Esophagus muscularis mucosa (tissue), 4 donors: ENCODE measurements around the gene CRHR1. TPM values are rescaled to one million over a fixed set of nuclear protein-coding genes. Genes with fewer than 3 reads are reported as not detected.

Experiments
- DNase-seq: peaks from one replicate; pipeline ENCODE4 v3.0.0-alpha.2; 2017; ENCODE audit errors: extremely low spot score
- H3K27ac ChIP-seq, 4 donors: fragments of 200-600 bp; sonication (generic); replicated peaks in 1 of 4; 1 replicate in 3 of 4; 2 replicates in 1 of 4; pipeline ENCODE4 v1.5.1; 2016 to 2019; ENCODE audit warnings: mild to moderate bottlenecking in 1 of 4
- H3K27me3 ChIP-seq, 4 donors: fragments of 200-600 bp; sonication (generic); one replicate each; pipeline versions ENCODE4 v1.5.1 to v1.6.0; 2016 to 2019
- H3K36me3 ChIP-seq, 4 donors: fragments of 200-600 bp; sonication (generic); one replicate each; pipeline ENCODE4 v1.5.1; 2016 to 2019
- H3K4me1 ChIP-seq, 4 donors: fragments of 200-600 bp; sonication (generic); one replicate each; pipeline ENCODE4 v1.5.1; 2016 to 2019
- H3K4me3 ChIP-seq, 4 donors: fragments of 200-600 bp; sonication (generic); 1 replicate in 2 of 4; 2 replicates in 2 of 4; pipeline ENCODE4 v1.5.1; 2016 to 2019; ENCODE audit warnings: mild to moderate bottlenecking in 4 of 4, moderate library complexity in 1 of 4
- H3K9me3 ChIP-seq, 4 donors: fragments of 200-600 bp; sonication (generic); 1 replicate in 3 of 4; 2 replicates in 1 of 4; pipeline ENCODE4 v1.5.1; 2016 to 2019
- EP300 ChIP-seq: sonication (generic); formaldehyde crosslinking; IDR thresholded peaks from one replicate; pipeline ENCODE4 v1.6.1; 2017; ENCODE audit warnings: antibody characterized with exemption
- POLR2A ChIP-seq: fragments of 450-650 bp; IDR thresholded peaks from one replicate; pipeline ENCODE4 v1.6.1; 2017; ENCODE audit warnings: antibody characterized with exemption, moderate library complexity, mild to moderate bottlenecking, low read depth
- POLR2AphosphoS5 ChIP-seq, 2 donors: sonication (generic); formaldehyde crosslinking; IDR thresholded peaks; one replicate each; pipeline ENCODE4 v1.6.1; 2017; ENCODE audit warnings: antibody characterized with exemption in 2 of 2
- WGBS: methylation state at CpG from one replicate; pipeline ENCODE4 v1.1.5; 2018; 5-methylcytosine and 5-hydroxymethylcytosine counted together
- intact Hi-C: fragments of 100-400 bp; cut with DNase I; formaldehyde crosslinking; loops from one replicate; pipeline ENCODE4 v1.15.1; 2023
- total RNA-seq, 4 donors: library from RNA; depleted of rRNA; stranded (reverse); fragments of >200 nt; gene quantifications; one replicate each; pipeline versions ENCODE4 v1.1.0 to v1.2.1, GENCODE V29; 2016
- TF ChIP-seq, protein P1 (sequence below), 3 experiments: fragments of 200-600 bp in 2 of 3; fragments of 450-650 bp in 1 of 3; sonication (generic) in 2 of 3; IDR thresholded peaks; one replicate each; pipeline ENCODE4 v1.5.1; 2017 to 2019; ENCODE audit warnings: antibody characterized with exemption in 3 of 3, mild to moderate bottlenecking in 2 of 3, moderate library complexity in 1 of 3

The CRHR1 gene
- total RNA-seq, 4 donors from 2014 or later: 0.50 to 0.52 TPM; not detected in 2

DNA sequence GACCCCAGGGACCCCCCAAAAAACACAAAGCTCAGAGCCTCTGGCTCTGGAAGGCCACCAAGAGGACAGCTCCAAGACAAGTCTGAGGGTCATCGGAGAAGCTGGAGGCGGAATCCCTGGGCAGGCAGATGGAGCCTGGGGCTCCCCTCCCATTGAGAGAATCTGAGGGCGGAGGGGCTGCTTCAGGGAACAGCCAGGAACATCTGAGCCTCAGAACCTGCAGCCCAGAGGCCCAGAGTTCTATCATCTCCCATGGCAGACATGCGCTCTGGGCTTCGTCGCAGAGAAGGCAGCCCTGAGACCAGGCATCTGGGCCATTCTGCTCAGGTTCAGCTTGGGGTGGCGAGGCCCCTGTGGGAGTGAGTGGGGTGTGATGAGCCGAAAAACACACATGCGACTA is 53.5 kb downstream of the CRHR1 start:
- no peaks in the 10 kb centered on the region for H3K9me3 ChIP-seq
- TF ChIP-seq EP300 (no peak), POLR2A (no peak), POLR2AphosphoS5 (IDR thresholded peaks at IDR 0.05) (no peak)
- TF ChIP-seq, protein P1, sequence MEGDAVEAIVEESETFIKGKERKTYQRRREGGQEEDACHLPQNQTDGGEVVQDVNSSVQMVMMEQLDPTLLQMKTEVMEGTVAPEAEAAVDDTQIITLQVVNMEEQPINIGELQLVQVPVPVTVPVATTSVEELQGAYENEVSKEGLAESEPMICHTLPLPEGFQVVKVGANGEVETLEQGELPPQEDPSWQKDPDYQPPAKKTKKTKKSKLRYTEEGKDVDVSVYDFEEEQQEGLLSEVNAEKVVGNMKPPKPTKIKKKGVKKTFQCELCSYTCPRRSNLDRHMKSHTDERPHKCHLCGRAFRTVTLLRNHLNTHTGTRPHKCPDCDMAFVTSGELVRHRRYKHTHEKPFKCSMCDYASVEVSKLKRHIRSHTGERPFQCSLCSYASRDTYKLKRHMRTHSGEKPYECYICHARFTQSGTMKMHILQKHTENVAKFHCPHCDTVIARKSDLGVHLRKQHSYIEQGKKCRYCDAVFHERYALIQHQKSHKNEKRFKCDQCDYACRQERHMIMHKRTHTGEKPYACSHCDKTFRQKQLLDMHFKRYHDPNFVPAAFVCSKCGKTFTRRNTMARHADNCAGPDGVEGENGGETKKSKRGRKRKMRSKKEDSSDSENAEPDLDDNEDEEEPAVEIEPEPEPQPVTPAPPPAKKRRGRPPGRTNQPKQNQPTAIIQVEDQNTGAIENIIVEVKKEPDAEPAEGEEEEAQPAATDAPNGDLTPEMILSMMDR (IDR thresholded peaks at IDR 0.05): no peak
- H3K4me1 ChIP-seq: no peaks in the 10 kb centered on the region
- peaks cover 0 to 63% (median 0%) of the 10 kb centered on the region in 4 donors for H3K27me3 ChIP-seq
- H3K36me3 ChIP-seq: no peaks in the 10 kb centered on the region
- no peak for DNase-seq
- intact Hi-C loops: no loop called here
- no peak overlapping the region for H3K27ac ChIP-seq
- WGBS: 88% methylated on average over 8 of the region's 9 CpGs
- no peak overlapping the region for H3K4me3 ChIP-seq

DNA sequence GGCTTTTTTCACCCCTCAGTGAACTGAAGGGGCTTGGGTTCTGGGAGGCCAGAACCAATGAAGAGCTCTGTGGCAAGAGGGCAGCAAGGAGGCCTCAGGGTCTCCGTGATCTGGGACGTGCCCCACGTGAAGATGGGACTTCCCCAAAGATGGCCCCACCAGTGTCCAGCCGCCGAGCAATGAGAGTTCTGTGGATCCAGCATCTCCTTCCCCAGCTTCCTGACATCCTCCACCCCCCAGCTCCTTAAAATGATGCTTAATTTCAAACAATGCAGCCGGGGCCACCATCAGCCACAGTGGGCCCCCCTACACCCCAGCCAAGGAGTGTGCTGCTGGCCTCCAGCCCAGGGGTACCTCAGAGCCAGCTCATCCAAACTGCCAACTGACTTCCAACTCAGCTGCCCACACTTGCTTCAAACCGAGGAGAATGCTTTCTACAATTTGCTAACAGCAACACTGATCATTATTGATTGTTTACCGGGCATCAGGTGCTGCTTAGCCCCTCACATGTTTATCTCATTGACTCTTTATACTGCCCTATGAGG is 54.7 kb downstream of the CRHR1 start:
- peaks cover 0 to 51% (median 0%) of the 10 kb centered on the region in 4 donors for H3K27me3 ChIP-seq
- H3K9me3 ChIP-seq: no peaks in the 10 kb centered on the region
- TF ChIP-seq, protein P1 (IDR thresholded peaks at IDR 0.05): no peak
- 78% methylated on average over 8 of the region's 8 CpGs for WGBS
- no peak overlapping the region for H3K27ac ChIP-seq
- DNase-seq: no peak
- no peaks in the 10 kb centered on the region for H3K36me3 ChIP-seq
- no peaks in the 10 kb centered on the region for H3K4me1 ChIP-seq
- H3K4me3 ChIP-seq: no peak overlapping the region
- intact Hi-C loops: no loop called here

DNA sequence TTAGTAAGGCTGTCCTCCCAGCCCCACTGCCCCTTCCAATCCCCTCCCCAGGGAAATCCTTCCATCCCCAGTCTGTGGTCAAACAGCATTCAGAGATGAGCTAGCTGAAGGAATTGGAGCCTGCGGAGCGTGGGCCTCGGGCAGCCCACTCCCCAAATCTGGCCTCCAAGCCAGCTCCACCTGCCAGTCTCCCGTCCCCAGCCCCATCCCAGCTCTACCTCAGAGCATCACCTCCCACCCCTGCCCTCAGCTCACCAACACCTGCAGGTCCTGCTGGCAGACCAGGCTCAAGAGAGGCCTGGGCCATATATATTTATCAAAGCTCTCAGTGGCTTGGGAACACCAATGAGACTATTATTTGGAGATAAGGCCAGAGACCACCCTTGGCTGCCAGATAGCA is 55.3 kb downstream of the CRHR1 start:
- no peak overlapping the region for H3K27ac ChIP-seq
- intact Hi-C loops: no loop called here
- H3K36me3 ChIP-seq: no peaks in the 10 kb centered on the region
- H3K4me1 ChIP-seq: no peaks in the 10 kb centered on the region
- H3K4me3 ChIP-seq: no peak overlapping the region
- no peaks in the 10 kb centered on the region for H3K9me3 ChIP-seq
- TF ChIP-seq POLR2AphosphoS5 (IDR thresholded peaks at IDR 0.05) (no peak), EP300 (no peak), POLR2A (no peak)
- TF ChIP-seq, protein P1 (IDR thresholded peaks at IDR 0.05): no peak
- peaks cover 0 to 46% (median 0%) of the 10 kb centered on the region in 4 donors for H3K27me3 ChIP-seq
- WGBS: 84% methylated on average over 4 of the region's 4 CpGs
- DNase-seq: no peak

DNA sequence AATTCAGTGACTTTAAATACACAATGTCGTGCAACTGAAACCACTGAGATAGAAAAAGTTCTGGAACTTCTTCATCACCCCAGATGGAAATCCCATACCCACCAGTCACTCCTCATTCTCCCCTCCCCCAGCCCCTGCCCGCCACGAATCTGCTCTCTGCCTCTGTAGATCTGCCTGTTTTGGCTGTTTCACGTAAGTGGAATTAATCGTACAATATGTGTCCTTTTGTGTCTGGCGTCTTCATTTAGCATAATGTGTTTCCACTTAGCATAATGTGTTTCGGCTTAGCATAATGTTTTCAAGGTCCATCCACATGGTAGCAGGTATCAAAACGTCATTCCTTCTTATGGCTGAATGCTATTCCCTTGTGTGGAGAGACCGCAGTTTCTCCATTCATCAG is 57.1 kb downstream of the CRHR1 start:
- H3K9me3 ChIP-seq: no peaks in the 10 kb centered on the region
- no peak overlapping the region for H3K27ac ChIP-seq
- H3K4me1 ChIP-seq: no peaks in the 10 kb centered on the region
- no peak overlapping the region for H3K4me3 ChIP-seq
- H3K36me3 ChIP-seq: no peaks in the 10 kb centered on the region
- DNase-seq: no peak
- H3K27me3 ChIP-seq: peaks cover 0 to 29% (median 0%) of the 10 kb centered on the region in 4 donors
- intact Hi-C loops: no loop called here
- TF ChIP-seq EP300 (no peak), POLR2AphosphoS5 (IDR thresholded peaks at IDR 0.05) (no peak), POLR2A (no peak)
- TF ChIP-seq, protein P1 (IDR thresholded peaks at IDR 0.05): no peak
- 77% methylated on average over 9 of the region's 9 CpGs for WGBS

DNA sequence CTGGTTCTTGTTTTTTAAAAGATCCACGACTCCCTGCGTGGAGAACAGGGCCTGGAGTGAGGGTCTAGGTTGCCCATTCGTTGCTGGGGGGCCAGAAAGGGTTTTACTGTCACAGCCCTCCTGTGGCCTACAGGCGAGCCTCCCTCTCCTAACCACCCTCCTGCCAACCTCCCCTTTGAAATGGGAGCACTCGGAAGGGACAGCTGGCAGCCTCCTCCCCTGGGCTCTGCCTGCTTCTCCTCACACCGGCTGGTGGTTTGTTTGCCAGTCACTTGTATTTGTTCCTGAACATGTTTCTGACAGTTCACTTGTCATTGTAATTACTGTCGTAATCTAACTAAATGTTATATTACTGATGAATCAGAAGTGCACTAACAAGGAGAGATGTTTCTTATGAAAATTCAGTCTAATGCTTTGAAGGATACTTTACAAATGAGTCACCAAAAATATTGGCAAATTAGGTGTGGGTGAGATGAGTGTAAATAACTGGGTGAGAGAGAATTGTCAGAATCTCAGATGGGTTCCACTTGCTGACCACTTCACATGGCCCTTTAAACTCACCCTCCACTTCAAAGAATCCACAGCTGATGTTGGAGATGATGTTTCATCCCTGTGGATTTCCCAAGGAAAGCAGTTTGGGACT is 57.9 kb downstream of the CRHR1 start:
- TF ChIP-seq POLR2A: no peak
- TF ChIP-seq POLR2AphosphoS5 (IDR thresholded peaks at IDR 0.05): no peak
- no peak for TF ChIP-seq EP300
- TF ChIP-seq, protein P1 (IDR thresholded peaks at IDR 0.05): no peak
- no peaks in the 10 kb centered on the region for H3K36me3 ChIP-seq
- peaks cover 0 to 29% (median 0%) of the 10 kb centered on the region in 4 donors for H3K27me3 ChIP-seq
- no peaks in the 10 kb centered on the region for H3K4me1 ChIP-seq
- H3K27ac ChIP-seq: no peak overlapping the region
- intact Hi-C loops: no loop called here
- DNase-seq: no peak
- H3K9me3 ChIP-seq: no peaks in the 10 kb centered on the region
- H3K4me3 ChIP-seq: no peak overlapping the region
- WGBS: 60% methylated on average over 7 of the region's 7 CpGs
